Hypothalamus (tissue), 51 donors: Measurements from ENCODE around the gene MYH10.
"Not testable (repeated sequence)": the region's sequence is repeated elsewhere in the genome, so short reads cannot be mapped to it uniquely, and the experiment has no call there.

Experiments
- DNase-seq, 51 donors: peaks; one replicate each; lab custom pipeline; 2025; lab: John Stamatoyannopoulos, UW

The MYH10 gene

GRCh38 chr17:8630227-8630801 lies at the start of gene MYH10:
TSS of gene MYH10 (minus strand) at chr17:8630725. CDS start at chr17:8623246, 7,479 bp downstream.
- DNase-seq = peak in 10 of 51 donors; percentile 15 to 47 (median 37)

DNA sequence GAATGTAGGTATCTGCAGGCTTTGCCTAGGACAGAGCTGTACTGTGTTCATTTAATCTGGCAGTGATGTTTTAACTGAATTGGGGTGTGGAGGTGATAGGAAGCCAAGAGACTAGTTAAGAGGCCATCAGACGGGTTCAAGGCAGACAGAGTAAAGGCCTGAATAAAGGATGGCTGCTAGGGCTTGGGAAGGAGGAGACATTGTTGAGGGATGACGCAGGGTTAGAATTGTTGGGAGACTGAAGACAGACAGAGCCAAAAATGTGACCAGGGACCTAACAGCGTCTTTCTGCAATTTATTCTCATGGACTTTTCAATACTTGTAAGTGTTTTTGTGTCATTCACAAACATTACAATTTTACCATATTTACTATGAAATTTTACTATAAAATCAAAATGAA lies 48.6 kb upstream of the MYH10 start:
- DNase-seq = no peak

- no peak for DNase-seq
Measured at GRCh38 chr17:8675306-8675705, 44.8 kb upstream of the MYH10 start.

- no peak for DNase-seq
Measured at GRCh38 chr17:8674344-8675305, 44.1 kb upstream of the MYH10 start.

DNA sequence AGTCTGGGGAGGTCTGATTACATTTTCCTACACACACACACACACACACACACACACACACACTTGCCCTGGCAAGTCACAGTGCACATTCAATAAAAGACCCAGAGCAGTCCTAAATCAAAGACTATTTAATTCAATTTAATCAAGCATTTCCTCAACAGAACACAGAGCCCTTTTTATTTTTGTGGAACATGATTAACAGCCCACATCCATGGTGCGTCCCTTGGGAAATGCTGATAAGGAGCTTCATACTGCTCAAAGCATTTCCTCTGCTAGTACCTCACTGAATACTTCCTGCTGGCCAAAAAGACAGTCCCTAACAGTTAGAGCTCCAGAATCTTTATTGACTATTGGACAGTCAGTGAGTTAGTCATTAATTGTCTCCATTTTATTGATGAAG lies 43.1 kb upstream of the MYH10 start:
- no peak for DNase-seq

GRCh38 chr17:8672326-8672725 lies 41.8 kb upstream of the MYH10 start:
- DNase-seq = no peak

DNA sequence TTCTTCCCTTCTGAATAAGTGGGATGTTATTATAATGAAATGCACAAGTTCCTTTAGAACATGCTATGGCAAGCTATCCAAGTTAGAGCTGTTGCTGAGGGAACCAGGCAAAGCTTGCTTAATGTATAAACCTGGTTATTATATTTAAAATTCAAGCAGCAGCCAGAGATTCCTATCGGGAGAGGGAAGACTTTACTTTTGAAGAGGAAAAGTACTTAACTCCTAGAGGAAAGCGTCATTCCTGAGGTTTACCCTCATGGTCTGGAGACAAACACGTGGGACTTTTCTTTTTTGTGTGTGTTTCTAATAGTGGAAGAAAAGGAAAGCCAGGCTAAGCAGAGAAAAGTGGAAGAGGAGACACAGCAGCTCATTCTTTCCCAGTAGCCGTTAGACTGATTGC lies 39.9 kb upstream of the MYH10 start:
- no peak for DNase-seq

- no peak for DNase-seq
Measured at GRCh38 chr17:8668176-8668740, 37.7 kb upstream of the MYH10 start.

GRCh38 chr17:8667421-8667820 lies 36.9 kb upstream of the MYH10 start:
- DNase-seq = no peak

DNA sequence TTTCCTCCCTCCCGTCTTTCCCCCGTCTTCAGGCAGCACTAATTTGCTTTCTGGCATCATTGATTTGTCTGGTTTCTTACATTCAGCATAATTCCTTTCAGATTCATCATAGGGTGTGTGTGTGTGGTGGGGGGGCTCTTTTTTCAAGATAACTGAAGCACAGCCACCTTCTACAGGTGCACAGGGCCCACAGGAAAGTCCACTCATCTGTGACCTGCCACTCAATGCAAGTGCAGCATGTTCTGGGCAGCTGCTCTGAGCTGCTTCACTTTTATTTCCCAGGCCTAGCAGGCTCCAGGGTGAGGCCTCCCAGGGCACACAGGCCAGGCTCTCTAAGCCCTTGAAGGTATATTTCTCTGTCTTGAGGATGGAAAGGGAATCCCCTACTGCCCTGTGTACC lies 35.2 kb upstream of the MYH10 start:
- no peak for DNase-seq

- DNase-seq = no peak
Measured at GRCh38 chr17:8664456-8665126, 34.1 kb upstream of the MYH10 start.

GRCh38 chr17:8662973-8663372 lies 32.4 kb upstream of the MYH10 start:
- DNase-seq = no peak

GRCh38 chr17:8662076-8662831 lies 31.7 kb upstream of the MYH10 start:
- no peak for DNase-seq

GRCh38 chr17:8660709-8661108 lies 30.2 kb upstream of the MYH10 start:
- not testable (repeated sequence) for DNase-seq

DNA sequence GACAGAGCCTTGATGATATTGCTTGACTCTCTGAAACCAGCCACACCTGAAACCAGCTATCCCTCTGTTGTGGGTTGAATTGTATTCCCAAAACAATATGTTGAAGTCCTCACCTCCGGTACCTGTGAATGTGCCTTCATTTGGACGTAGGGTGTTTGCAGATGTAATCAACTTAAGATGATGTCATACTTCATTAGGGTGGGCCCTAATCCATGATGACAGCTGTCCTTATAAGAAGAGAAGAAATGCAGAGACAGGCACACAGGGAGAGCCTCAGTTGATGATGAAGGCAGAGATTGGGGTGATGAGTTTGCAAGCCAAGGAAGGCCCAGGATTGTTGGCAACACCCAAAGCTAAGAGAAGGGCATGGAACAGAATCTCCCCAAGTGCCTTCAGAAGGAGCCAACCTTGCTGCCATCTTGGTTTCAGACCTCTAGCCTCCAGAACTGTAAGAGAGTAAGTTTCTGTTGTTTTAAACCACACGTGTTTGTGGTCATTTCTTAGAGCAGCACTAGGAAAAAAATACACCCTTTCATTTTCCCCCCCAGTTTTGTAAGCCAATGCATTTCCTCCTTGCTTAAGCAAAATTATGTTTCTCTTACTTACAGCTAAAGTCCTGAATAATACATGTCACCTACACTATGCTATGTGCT lies 29.4 kb upstream of the MYH10 start:
- DNase-seq = no peak

DNA sequence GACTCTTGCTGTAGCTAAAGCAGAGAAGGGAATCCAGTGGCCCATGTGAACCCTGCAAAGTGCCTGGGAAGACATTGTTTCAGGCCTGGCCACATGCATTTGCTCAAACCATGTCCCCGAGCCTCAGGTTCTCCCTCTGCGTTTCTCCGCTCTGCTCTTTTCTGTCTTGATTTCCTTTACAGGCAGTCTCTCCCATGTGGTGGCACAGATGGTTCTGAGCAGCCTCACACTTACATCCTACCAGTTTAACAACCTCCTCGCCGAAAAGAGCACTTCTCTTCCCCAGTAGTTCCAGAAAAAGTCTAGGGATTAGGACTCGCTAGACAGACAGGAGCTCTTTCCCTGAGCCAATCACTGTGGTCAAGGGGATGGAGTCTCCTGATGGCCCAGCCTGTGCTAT lies 28.3 kb upstream of the MYH10 start:
- no peak for DNase-seq

DNA sequence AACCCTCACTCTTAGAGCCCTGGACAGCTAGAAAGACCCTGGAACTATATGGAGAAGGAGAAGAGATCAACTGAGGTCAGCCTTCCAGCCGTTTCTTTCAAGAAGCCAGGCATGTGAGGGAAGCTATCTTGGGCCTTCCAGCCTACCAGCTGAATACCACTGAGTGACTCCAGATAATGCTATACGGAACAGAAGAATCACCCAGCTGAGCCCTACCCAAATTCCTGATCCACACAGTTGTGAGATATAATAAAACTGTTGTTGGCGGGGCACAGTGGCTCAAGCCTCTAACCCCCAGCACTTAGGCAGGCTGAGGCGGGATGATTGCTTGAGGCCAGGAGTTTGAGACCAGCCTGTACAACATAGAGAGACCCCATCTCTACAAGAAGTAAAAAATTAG lies 26.2 kb upstream of the MYH10 start:
- DNase-seq = no peak

DNA sequence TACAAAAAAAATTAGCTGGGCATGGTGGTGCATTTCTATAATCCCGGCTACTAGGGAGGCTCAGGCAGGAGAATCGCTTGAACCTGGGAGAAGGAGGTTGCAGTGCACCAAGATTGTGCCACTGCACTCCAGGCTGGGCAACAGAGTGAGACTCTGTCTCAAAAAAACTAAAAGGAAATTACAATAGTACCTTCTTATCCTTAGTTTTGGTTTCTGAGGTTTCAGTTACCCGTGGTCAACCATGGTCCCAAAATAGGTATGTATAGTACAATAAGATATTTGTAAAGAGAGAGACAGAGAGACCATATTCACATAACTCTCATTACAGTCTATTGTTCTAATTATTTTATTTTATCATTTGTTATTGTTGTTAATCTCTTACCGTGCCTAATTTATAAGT lies 24.3 kb upstream of the MYH10 start:
- no peak for DNase-seq

DNA sequence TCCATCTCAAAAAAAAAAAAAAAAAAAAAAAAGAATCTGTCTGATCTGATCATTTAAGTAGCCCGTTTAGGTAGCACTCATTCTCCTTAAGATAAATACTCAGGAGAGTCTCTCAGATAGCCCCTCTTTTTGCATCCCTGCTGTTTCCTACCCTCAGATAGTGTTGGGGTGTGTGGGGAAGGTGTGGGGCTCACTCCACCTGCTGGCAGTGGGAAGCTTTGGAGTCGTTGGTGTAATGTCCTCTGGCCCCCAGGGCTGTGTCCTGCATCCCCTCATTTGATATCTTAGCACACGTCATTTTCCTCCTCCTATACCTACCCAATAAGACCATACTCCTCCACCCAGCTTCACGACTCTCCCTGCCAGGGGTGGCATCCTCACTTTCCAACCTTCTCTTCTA lies 20.5 kb upstream of the MYH10 start:
- no peak for DNase-seq

- no peak for DNase-seq
Measured at GRCh38 chr17:8650119-8650499, 19.6 kb upstream of the MYH10 start.
